ENCODE data around the gene FEM1C. TPM values are rescaled to one million over a fixed set of nuclear protein-coding genes. Genes with fewer than 3 reads are reported as not detected.

The FEM1C gene
- total and polyA plus RNA-seq, 9 of the 15 experiments (the other 6 are each of a cell fraction or from before 2014, with no cell fraction given): 1.4 to 9.3 (median 4.3) TPM

GRCh38 chr5:115542086-115542485, 2.5 kb downstream of the FEM1C start:
- H3K4me3 ChIP-seq: peak overlapping the region; percentile 84
- peak; percentile 60 for TF ChIP-seq RFX1 (IDR thresholded peaks at IDR 0.05)
- no peak for TF ChIP-seq FOXA1 (IDR thresholded peaks at IDR 0.05; ENCODE audit: borderline replicate concordance)
- TF ChIP-seq FOXJ2 (tag; IDR thresholded peaks at IDR 0.05): peak; percentile 96
- TF ChIP-seq ZNF76 (CRISPR knock-in tag; IDR thresholded peaks at IDR 0.05; ENCODE audit: borderline replicate concordance): no peak
- TF ChIP-seq HMGN3 (IDR thresholded peaks at IDR 0.05; ENCODE audit: borderline replicate concordance, extremely low read depth, insufficient read length, low read depth, low read length): no peak
- no peaks in the 10 kb centered on the region for H3K9me1 ChIP-seq (ENCODE audit: control insufficient read depth, insufficient read depth, low read length)
- ChIA-PET CTCF (ENCODE audit: low intra/inter-chr PET ratio) (no interaction called here), POLR2A (interaction anchor here (1.2 to 2.3 kb wide), 4 partner anchors 8 to 15 kb away, joined by 3 to 7 read pairs (median 4); no protein-coding TSS in a partner anchor)
- ATAC-seq (no peak), FAIRE-seq (no peak), DNase-seq (ENCODE audit: extremely low read depth in 1 of 4, low spot score in 3 of 4) (no peak)
- no TSS peak for BruUV-seq (replicated peaks)
- H3K4me1 ChIP-seq (replicated peaks in 1 of 2; ENCODE audit: control insufficient read depth in 2 of 2, insufficient read depth in 2 of 2, low read length in 2 of 2): peaks cover 3 to 7% of the 10 kb centered on the region in 2 experiments; a peak in 2 of 5 replicates
- H3K27me3 ChIP-seq (ENCODE audit: control insufficient read depth in 2 of 2, insufficient read depth in 2 of 2, low read length in 2 of 2): no peaks in the 10 kb centered on the region
- H3K9ac ChIP-seq (ENCODE audit: insufficient read depth in 1 of 2, low read depth in 2 of 2, low read length in 2 of 2): peak overlapping the region in 1 of 2 experiments; percentile 78; a peak in 2 of 4 replicates
- no peak overlapping the region for H2AFZ ChIP-seq (ENCODE audit: low read depth, low read length)
- H3K4me2 ChIP-seq (ENCODE audit: insufficient read depth, low read length): peak overlapping the region; percentile 83
- peaks cover 5% of the 10 kb centered on the region; the same call in 1 of the 2 replicates for H4K20me1 ChIP-seq (replicated peaks; ENCODE audit: control insufficient read depth, insufficient read depth, low read length)
- peaks cover 49% of the 10 kb centered on the region for H3K36me3 ChIP-seq (ENCODE audit: control insufficient read depth, insufficient read depth, low read length)
- intact Hi-C loops (cut with micrococcal nuclease) (loop anchor here (5.0 kb wide), 3 partner anchors 85 to 300 kb away; partner anchors contain the start of genes AP3S1, ATG12, PGGT1B and TMED7), in situ Hi-C loops (cut with MboI) (no loop called here)
- H3K79me2 ChIP-seq (ENCODE audit: control insufficient read depth, insufficient read depth, low read length): peaks cover 72% of the 10 kb centered on the region
- H3K27ac ChIP-seq (ENCODE audit: extremely low read depth, low read depth, low read length): no peak overlapping the region
- peaks cover 10% of the 10 kb centered on the region for H3K9me3 ChIP-seq (replicated peaks; ENCODE audit: control insufficient read depth, insufficient read depth, low read depth, low read length)
- 12% methylated on average over 2 of the region's 2 CpGs for WGBS (ENCODE audit: insufficient coverage, low coverage, missing lambda C conversion rate)

DNA sequence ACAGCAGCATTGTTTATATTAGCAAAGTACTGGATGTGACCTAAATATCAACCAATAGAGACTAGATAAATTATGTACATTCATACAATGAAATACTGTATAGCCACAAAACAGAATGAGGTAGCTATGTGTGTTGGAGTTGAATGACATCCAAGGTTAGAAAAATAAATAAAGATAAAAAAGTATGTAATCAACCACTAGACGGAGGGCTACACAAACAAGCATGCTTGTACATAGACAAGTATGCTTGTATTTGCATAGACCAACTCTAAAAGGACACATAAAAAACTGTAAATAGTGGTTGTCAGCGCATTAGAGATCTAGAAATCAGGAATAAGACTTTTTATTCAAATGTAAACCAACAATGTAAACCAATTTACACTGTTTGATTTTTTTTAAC, 3.0 kb downstream of the FEM1C start:
- H2AFZ ChIP-seq (ENCODE audit: low read depth, low read length): no peak overlapping the region
- DNase-seq (ENCODE audit: extremely low read depth in 1 of 4, low spot score in 3 of 4) (no peak), FAIRE-seq (no peak), ATAC-seq (no peak)
- 16% methylated on average over 2 of the region's 2 CpGs for WGBS (ENCODE audit: insufficient coverage, low coverage, missing lambda C conversion rate)
- no TSS peak for BruUV-seq (replicated peaks)
- H4K20me1 ChIP-seq (replicated peaks; ENCODE audit: control insufficient read depth, insufficient read depth, low read length): peaks cover 5% of the 10 kb centered on the region; the same call in 1 of the 2 replicates
- intact Hi-C loops (cut with micrococcal nuclease) (loop anchor here (5.0 kb wide), 3 partner anchors 86 to 301 kb away; partner anchors contain the start of genes AP3S1, ATG12, PGGT1B and TMED7), in situ Hi-C loops (cut with MboI) (no loop called here)
- H3K27me3 ChIP-seq (ENCODE audit: control insufficient read depth in 2 of 2, insufficient read depth in 2 of 2, low read length in 2 of 2): no peaks in the 10 kb centered on the region
- no peaks in the 10 kb centered on the region for H3K9me1 ChIP-seq (ENCODE audit: control insufficient read depth, insufficient read depth, low read length)
- H3K36me3 ChIP-seq (ENCODE audit: control insufficient read depth, insufficient read depth, low read length): peaks cover 53% of the 10 kb centered on the region
- H3K9me3 ChIP-seq (replicated peaks; ENCODE audit: control insufficient read depth, insufficient read depth, low read depth, low read length): peaks cover 10% of the 10 kb centered on the region
- H3K79me2 ChIP-seq (ENCODE audit: control insufficient read depth, insufficient read depth, low read length): peaks cover 77% of the 10 kb centered on the region
- H3K9ac ChIP-seq (ENCODE audit: insufficient read depth in 1 of 2, low read depth in 2 of 2, low read length in 2 of 2): peak overlapping the region in 1 of 2 experiments; percentile 78; a peak in 3 of 4 replicates
- peak overlapping the region; percentile 84 for H3K4me3 ChIP-seq
- H3K4me2 ChIP-seq (ENCODE audit: insufficient read depth, low read length): peak overlapping the region; percentile 46
- ChIA-PET POLR2A (interaction anchor here (0.7 to 1.6 kb wide), 2 partner anchors 13 to 23 kb away, joined by 3 read pairs; no protein-coding TSS in a partner anchor), CTCF (ENCODE audit: low intra/inter-chr PET ratio) (no interaction called here)
- H3K4me1 ChIP-seq (replicated peaks in 1 of 2; ENCODE audit: control insufficient read depth in 2 of 2, insufficient read depth in 2 of 2, low read length in 2 of 2): peaks cover 3 to 7% of the 10 kb centered on the region in 2 experiments; a peak in 2 of 5 replicates
- H3K27ac ChIP-seq (ENCODE audit: extremely low read depth, low read depth, low read length): no peak overlapping the region
- TF ChIP-seq ZNF354B (CRISPR knock-in tag; IDR thresholded peaks at IDR 0.05) (no peak), RERE (CRISPR knock-in tag; IDR thresholded peaks at IDR 0.05; ENCODE audit: borderline replicate concordance) (no peak), MXD1 (CRISPR knock-in tag; IDR thresholded peaks at IDR 0.05; ENCODE audit: borderline replicate concordance, poor library complexity, severe bottlenecking) (no peak), CCNT2 (IDR thresholded peaks at IDR 0.05; ENCODE audit: borderline replicate concordance, extremely low read depth, insufficient read length, low read depth, low read length) (no peak)
